ENCODE results near the gene CENPA.

Gene CENPA

DNA sequence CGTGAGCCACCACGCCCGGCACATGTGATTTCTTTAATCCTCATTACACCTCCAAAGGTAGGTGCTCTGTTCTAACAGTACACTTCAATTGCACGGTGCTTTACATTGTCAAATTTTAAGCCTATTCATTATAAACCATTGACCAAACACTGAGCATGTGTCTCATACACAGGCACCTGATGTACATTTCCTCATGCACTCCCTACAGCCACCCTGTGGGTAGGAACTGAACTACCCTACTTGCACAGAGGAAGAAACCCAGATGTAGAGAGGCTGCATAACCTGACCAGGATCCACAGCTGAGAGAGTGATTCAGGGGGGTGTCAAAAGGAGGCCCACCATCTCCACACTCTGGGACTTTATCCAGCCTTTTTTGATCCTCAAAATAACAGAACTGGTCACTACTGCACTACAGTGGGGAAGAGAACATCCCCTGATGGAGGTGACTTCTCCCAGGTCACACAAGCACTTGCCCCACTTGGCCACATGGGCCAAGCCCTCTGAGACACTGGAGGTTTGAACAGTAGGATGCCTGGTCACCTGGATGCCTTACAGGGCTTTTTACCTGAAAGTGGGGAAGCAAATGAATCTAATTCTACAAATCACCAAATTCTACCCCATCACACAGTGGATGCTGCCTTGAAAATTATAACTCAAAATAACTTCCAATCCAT lies 55.2 kb downstream of the CENPA start:
- no peak for DNase-seq (ENCODE audit: low read depth in 2 of 2)

DNA sequence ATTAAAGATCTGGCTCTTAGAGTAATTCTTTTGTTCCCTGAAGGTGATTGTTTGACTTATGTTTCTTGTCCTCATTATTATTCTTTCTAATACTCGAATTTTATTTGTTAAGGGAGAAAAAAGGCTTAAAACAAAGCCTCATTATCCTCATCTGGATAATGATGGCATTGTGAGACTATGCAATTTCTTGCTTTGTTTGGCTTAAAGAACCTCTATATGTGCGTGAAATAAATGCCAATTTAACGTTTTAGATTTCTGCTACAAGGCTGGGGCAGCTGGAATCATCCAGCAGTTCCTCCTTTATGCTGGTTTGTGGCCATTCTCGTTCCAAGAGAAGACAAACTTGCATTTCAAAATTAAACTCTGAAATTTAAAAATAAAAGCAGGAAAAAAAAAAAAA lies 57.2 kb downstream of the CENPA start:
- DNase-seq (ENCODE audit: low read depth in 2 of 2) = no peak

Measured in stimulated activated CD4-positive, alpha-beta T cell treated with anti-CD3 and anti-CD28 coated beads, Interleukin-15, amount 100 ng/mL, for 48 hours (primary cell).